HG03558 (cell line): ENCODE data around the gene NMNAT2.

Source experiments
- ATAC-seq: cut with Tn5 transposase; IDR thresholded peaks from one replicate; pipeline ENCODE4 v1.9.1; 2021; ENCODE audit warnings: moderate number of reproducible peaks; ENCODE audit not compliant: unreplicated experiment; ENCODE audit errors: extremely low read depth

Gene NMNAT2

GRCh38 chr1:183368213-183369108, 49.7 kb downstream of the NMNAT2 start:
- no peak for ATAC-seq

DNA sequence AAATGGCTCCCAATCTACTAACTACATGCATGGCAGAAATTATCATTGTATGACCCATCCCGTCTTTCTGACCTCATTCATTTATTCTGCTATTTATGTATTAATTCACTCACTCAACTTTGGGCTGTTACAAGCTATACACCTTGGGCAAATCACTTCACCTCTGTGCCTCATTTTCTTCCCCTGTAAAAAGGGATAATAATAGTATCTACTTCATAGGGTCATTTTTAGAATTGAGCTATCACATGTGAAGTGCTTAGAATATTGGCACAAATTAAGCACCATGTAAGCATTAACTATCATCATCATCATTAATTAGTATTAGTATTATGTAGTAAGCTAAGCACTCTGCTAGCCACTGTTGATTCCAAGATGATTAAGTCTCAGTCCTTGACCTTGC, 52.1 kb downstream of the NMNAT2 start:
- no peak for ATAC-seq

GRCh38 chr1:183365676-183366075, 52.5 kb downstream of the NMNAT2 start:
- no peak for ATAC-seq

DNA sequence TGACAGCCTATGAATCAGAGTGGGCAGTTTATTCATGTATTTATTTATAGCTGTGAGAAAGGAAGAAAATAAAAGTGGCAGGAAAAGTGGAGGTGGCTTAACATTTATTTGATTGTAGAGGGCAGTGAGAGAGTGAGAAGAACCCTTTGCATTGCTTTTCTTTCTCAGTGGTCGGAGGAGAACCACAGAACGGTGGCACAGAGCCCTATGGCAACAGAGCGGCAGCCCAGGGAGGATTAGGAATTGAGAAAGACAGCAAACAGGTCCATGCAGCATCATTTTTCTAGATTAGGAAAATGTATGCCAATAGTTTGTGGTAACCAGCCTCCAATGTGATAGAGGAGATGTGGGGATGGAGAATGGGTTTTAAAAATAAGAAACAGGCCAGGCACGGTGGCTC, 53.1 kb downstream of the NMNAT2 start:
- ATAC-seq = no peak

GRCh38 chr1:183363972-183364371, 54.2 kb downstream of the NMNAT2 start:
- no peak for ATAC-seq

DNA sequence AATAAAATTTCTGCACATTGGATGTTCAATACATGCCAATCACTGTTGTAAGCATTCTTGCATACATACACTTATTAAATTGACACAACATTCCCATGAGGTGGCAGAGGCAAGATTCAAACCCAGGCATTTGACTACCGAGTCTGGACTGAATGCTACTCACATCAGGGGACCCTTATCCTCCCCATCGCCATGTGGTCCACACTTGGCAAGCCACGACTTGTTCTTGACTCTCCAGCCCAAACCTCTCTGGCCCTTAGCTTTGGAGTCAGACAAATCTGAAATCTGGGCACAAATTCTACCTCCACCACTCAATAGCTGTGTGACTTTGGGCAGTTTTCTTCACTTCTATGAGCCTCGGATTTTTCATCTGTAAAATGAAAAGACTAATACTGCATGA, 57.1 kb downstream of the NMNAT2 start:
- ATAC-seq = no peak

DNA sequence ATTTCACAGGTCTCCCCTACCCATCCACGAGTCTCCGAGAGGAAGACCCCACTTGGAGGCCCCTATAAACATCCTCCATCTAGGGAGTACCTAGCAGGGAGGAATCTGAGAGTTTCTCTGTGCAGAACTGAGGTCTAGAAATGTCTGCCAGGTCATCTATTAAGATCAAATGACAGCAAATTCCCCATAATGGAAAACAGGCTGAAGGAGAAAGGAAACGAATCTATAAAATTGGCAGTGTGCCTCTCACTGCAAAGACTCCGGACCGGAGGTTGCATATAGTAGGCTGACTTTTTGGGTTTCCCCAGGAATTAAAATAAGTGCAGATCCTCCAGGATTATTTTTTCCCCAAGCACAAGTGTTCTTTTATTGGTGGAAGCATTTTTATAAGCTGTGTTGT, 57.7 kb downstream of the NMNAT2 start:
- ATAC-seq = no peak

DNA sequence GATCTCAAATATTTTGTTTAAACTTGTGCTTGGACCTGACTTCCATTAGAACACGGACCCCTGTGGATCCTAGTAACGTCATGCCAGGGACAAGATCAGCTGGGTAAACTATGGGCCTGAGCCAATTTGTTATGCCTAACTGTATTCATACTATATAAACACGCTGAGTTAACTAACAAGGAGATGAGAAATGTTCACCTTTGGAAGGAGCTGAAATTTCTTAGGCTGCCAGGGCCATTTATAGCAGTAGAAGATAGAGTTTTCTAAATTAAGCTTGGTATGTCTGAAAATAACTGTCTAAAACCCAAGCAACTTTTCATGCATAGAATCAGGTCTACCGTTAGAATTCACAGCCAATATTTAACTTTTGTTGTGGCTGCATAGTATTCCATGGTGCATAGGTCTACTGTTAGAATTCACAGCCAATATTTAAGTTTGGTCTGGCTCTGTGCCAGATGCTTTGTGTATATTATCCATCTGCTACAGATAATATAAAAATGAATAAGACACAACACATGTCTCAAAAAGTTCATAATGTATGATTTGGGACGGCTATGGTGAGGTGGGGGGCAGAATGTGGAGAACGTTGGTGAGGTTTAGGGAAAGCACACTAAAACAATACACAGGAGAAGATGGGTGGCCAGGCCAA, 61.5 kb downstream of the NMNAT2 start:
- ATAC-seq = no peak

- no peak for ATAC-seq
These were observed 62.4 kb downstream of the NMNAT2 start for GRCh38 chr1:183355797-183356196.

- no peak for ATAC-seq
These were observed 63.0 kb downstream of the NMNAT2 start for GRCh38 chr1:183355181-183355580.

- no peak for ATAC-seq
These were observed 64.6 kb downstream of the NMNAT2 start for GRCh38 chr1:183353597-183353996.

DNA sequence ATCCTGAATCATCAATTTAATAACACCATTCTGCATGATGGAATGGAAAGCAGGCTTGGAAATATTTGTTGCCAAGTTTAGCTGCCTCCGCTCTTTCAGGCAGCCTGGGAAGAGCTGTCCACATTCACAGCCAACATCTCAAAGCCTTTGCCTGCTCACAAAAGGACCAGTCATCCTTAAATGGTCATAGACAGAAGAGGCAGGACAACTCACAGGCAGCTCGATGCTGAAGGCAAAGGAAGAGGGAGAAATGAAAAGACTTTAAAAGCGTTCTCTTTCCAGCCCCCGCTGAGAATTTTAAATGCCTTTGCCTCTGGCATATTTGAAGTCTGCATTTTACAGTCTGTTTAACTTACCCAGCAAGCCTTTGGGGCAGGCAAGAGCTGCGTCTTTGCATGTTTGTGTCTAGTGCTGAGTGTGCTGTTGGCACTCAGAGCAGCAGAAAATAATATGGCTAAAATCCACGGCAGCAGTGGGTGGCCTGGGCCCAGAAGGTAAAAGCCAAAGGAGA, 68.9 kb downstream of the NMNAT2 start:
- no peak for ATAC-seq

- ATAC-seq = no peak
These were observed 71.9 kb downstream of the NMNAT2 start for GRCh38 chr1:183346276-183346732.

- ATAC-seq = no peak
These were observed 78.5 kb downstream of the NMNAT2 start for GRCh38 chr1:183339556-183340167.

- no peak for ATAC-seq
These were observed 87.0 kb downstream of the NMNAT2 start for GRCh38 chr1:183331091-183331742.

DNA sequence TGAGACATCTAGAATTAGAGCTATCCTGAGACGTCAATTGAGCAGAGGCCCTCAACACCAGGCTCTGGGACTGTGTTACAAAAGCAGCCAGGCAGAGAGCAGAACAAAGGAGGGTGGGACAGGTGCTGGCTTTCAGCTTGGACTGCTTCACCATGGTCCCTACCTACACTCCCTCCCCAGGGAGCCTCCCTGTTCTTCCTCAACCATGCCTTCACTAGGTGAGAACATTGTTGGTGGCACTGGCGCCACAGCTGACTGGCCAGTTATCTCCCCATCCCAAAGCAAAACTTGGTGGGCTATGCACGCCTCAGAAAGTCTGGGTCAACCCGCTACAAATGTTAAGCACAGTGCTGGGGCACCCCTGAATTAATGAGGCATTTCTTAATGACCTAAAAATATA, 87.8 kb downstream of the NMNAT2 start:
- no peak for ATAC-seq

- ATAC-seq = no peak
These were observed 89.8 kb downstream of the NMNAT2 start for GRCh38 chr1:183328371-183328770.

DNA sequence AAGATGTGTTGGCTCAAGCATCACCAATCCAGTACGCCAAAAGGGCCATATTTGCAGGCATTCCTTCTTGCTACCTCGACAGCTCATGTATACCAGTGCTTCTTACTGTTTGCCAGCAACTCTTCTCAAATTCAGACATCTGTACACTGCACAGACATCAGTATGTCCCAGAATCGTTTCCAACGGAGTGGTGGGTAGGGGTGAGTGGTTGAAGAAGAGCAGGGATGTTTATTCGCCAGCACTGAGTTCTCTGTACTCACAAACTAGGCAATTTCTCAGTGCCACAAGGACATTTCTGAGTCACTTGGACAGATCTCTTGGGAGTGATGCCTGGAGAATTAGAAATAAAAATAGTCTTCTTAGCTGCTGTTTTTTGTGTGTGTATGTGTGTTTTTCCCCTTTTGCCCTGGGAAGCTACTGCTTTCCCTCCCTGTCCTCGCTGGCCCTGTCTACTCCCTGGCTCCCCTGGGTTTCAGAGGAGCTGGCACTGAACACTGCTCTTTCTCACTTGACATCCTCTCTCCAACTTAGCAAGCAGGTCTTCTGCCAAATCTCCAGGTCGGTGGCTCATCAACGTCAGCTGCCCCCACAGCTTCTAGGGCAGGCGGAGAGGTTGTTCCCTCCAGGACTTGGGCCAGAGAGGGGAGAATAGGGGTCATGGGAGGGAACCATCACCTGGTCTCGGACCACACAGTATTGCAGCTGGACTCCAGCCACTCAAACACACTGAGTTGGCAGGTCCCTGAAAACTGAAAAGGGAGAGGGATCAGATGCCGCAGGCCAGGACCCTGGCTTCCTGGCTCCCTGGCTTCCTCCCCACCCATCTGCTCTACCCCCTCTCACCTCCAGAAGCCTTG, 90.5 kb downstream of the NMNAT2 start:
- ATAC-seq = no peak

DNA sequence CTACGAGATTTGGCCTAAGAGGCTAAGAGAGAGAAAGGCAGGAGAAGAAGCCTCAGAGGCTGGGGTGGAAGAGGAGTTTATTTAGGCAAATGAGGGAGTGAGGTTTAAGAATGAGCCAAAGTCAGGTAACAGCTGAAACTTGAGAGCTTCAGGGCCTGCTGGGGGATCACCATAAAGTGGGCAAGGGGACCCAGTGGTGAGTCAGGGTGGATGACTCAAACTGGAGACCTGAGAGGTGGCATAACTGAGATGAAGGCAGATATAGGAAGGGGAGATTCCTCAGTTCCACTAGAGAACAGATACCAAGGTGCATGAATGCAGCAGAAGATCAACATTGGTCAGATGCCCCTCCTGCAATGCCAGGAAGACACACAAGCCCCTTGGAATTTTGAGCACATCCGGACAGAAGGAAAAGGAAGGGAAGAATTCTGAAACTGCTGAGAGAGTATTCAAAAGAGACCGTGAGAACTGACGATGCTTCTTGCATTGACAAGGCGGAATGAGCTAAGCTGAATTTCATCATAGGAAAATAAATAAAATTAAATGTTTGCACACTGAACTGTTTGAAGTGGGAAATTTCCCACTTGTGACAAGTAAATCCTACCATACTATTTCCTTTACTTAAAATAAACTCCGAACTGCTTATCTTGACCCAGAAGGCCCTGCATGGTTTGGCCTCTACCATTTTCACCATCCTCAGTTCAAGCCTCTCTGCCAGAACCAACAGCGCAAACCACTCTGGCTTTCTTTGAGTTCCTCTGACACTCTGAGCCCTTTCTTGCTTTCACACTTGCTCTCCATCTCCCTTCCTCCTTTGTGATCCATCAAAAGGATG, 94.1 kb downstream of the NMNAT2 start:
- no peak for ATAC-seq
